Measurements from ENCODE around the gene STK17A.

- TF ChIP-seq CTCF (conservative IDR thresholded peaks at IDR 0.05; ENCODE audit: low read length) (no peak), EZH2phosphoT487 (IDR thresholded peaks at IDR 0.05; ENCODE audit: borderline replicate concordance) (no peak)
These were observed 36.7 kb upstream of the STK17A start for GRCh38 chr7:43546231-43546630.
